ENCODE data around the gene PEPD.
A peak's percentile ranks its signal among the peaks of the same experiment; 100 is the strongest.

The PEPD gene

DNA sequence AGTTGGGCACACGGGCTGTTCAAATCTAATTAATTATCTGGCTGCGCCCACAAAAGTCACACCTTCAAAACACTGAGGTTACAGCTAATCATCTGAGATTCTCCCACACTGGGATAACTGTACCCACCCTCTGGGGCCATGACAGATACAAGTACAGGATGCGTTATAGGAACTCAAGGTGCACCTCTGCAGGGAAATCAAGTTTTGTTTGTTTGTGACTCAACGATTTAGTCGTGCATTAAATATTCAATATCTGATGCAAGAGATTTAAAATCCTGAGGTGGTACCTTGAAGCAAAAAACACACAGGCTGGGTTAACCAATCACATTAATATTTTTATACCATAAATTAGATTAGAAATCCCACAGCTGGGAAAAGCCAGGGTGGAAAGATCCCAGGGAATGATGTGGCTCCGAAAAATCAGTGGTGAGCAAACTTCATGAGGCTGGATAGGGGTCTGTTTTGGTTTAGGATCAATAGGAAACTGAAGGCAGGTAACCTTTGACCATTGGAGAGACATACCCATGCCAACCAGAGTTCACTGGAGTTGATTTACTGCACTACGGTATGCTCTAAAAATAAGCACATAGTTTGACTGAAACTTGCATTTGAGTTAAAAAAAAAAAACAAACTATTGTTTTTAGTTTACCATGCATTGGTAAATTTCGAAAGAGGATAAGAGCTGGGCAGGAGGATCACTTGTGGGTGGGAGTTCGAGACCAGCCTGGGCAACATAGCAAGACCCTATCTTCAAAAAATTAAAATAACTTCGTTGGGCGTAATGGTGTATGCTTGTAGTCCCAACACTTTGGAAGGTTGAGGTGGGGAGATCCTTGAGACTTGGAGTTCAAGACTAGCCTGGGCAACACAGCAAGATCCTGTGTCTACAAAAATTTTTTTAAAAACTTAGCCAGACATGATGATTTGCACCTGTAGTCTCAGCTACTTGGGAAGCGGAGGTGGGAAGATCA is 172.0 kb downstream of the PEPD start:
- no peak overlapping the region for H3K4me3 ChIP-seq (replicated peaks; ENCODE audit: low read depth, low read length)
- TF ChIP-seq, protein P1, sequence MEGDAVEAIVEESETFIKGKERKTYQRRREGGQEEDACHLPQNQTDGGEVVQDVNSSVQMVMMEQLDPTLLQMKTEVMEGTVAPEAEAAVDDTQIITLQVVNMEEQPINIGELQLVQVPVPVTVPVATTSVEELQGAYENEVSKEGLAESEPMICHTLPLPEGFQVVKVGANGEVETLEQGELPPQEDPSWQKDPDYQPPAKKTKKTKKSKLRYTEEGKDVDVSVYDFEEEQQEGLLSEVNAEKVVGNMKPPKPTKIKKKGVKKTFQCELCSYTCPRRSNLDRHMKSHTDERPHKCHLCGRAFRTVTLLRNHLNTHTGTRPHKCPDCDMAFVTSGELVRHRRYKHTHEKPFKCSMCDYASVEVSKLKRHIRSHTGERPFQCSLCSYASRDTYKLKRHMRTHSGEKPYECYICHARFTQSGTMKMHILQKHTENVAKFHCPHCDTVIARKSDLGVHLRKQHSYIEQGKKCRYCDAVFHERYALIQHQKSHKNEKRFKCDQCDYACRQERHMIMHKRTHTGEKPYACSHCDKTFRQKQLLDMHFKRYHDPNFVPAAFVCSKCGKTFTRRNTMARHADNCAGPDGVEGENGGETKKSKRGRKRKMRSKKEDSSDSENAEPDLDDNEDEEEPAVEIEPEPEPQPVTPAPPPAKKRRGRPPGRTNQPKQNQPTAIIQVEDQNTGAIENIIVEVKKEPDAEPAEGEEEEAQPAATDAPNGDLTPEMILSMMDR (IDR thresholded peaks at IDR 0.05; ENCODE audit: low read length, missing control alignments) = no peak
- no peak for DNase-seq (ENCODE audit: low read depth)

DNA sequence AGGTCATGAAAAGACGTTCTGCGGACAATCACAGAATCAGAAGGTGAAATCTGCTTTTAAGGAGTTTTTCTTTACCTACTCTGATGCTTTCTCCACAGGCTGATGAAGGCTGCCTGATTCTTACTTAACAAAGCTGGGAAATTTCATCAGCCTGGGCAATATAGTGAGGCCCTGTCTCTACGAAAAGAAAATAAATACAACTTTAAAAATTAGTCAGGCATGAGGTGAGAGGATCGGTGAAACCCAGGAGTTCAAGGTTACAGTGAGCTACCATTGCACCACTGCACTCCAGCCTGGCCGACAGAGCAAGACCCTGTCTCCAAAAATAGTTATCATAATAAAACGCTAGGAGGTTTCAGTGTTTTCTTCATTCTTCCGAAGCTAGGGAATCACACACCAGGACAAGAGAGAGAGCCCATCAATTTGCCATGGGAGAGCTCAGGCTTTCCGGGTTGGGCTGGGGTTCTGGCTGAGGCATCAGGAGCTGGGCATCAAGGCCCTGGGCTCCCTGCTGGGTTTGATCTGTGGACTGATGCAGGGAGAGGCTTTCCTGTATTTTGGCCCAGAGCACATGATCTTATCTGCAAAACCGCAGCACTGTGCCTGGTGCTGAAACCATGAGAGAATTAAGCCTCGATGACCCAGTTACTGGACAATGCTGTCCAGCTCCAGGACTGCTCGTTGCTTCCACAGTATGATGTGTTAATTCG is 173.1 kb downstream of the PEPD start:
- peak; percentile 3 for DNase-seq (ENCODE audit: low read depth)
- H3K4me3 ChIP-seq (replicated peaks; ENCODE audit: low read depth, low read length) = no peak overlapping the region
- TF ChIP-seq, protein P1 (IDR thresholded peaks at IDR 0.05; ENCODE audit: low read length, missing control alignments) = no peak

DNA sequence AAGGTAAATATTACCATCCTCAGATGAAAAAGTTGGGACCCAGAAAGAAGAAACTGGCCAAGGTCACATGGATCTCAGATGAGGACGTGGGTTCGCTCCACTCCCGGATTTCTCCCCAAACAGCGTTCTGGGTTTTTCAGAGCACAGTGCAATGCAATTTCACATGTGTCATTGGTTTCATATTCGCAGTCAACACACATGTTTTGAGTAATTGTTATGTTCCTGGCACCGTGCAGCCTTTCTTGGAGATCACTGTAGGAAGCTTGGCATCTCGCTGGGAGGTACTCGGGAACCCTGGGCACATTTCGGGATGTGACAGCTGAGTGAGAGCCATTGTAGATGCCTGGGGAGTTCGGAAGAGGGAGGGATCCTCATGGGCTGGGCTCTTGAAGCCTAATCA is 174.3 kb downstream of the PEPD start:
- TF ChIP-seq, protein P1 (IDR thresholded peaks at IDR 0.05; ENCODE audit: low read length, missing control alignments) = no peak
- no peak for DNase-seq (ENCODE audit: low read depth)
- H3K4me3 ChIP-seq (replicated peaks; ENCODE audit: low read depth, low read length) = no peak overlapping the region

DNA sequence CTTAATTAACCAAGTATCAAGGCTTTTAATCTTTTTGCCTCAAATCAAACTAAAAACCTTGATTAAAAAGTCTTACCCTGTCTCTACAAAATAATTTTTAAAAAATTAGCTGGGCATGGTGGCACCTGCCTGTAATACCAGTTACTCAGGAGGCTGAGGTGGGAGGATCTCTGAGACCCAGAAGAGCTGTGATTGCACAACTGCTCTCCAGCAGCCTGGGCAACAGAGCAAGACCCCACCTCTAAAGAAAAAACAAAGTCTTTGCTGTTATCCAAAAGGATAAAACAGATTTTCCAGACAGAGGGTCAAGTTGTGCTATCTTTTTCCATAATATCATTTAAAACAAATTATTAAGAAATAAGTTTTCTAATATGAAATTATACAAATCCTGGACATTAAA is 174.9 kb downstream of the PEPD start:
- H3K4me3 ChIP-seq (replicated peaks; ENCODE audit: low read depth, low read length) = no peak overlapping the region
- TF ChIP-seq, protein P1 (IDR thresholded peaks at IDR 0.05; ENCODE audit: low read length, missing control alignments) = no peak
- no peak for DNase-seq (ENCODE audit: low read depth)

DNA sequence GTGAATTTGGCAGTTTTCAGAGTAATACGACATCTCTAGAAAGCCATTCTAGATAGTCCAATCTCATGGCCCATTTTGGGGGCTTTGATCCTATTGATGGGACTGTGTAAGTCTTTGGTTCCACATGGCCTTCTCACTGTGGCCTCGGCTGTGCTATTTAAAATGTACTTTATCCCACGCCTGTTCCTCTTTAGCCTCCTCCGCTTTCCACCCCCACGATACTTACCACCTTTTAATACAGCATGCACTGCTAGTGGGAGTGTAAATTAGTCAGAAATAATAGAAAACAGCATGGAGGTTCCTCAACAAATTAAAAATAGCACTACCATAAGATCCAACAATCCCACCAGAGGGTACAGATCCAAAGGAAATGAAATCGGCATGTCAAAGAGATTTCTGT is 176.4 kb downstream of the PEPD start:
- DNase-seq (ENCODE audit: low read depth) = no peak
- TF ChIP-seq, protein P1 (IDR thresholded peaks at IDR 0.05; ENCODE audit: low read length, missing control alignments) = no peak
- H3K4me3 ChIP-seq (replicated peaks; ENCODE audit: low read depth, low read length) = no peak overlapping the region

DNA sequence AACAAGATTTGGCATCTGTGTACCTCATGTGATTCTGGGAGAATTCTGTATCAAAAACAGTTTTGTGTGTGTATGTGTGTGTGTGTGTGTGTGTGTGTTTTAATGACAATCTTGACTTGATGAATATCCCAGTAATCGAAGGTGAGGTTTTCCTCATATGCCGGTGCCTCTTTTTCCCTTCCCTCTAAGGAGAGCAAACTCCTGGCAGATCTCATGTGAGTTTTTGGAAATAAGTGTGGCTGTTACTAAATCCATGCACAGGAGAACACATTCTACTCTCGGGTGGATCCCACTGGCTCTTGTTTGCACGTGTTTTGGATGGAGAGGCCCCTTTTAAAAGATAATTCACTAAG is 177.0 kb downstream of the PEPD start:
- no peak overlapping the region for H3K4me3 ChIP-seq (replicated peaks; ENCODE audit: low read depth, low read length)
- DNase-seq (ENCODE audit: low read depth) = no peak
- TF ChIP-seq, protein P1 (IDR thresholded peaks at IDR 0.05; ENCODE audit: low read length, missing control alignments) = no peak
